Lower leg skin (tissue), 3 donors: ENCODE measurements around the gene IL11RA.

Experiments
- CTCF ChIP-seq, 3 donors: fragments of 450-650 bp; IDR thresholded peaks; one replicate each; pipeline ENCODE4 v1.5.1; 2016; ENCODE audit warnings: antibody characterized with exemption in 3 of 3, mild to moderate bottlenecking in 3 of 3, moderate library complexity in 2 of 3
- POLR2A ChIP-seq, 2 donors: fragments of 450-650 bp; IDR thresholded peaks; one replicate each; pipeline ENCODE4 v1.6.1; 2016 to 2017; ENCODE audit warnings: antibody characterized with exemption in 2 of 2, mild to moderate bottlenecking in 1 of 2, moderate library complexity in 1 of 2

- no peak for TF ChIP-seq CTCF (IDR thresholded peaks at IDR 0.05)
- TF ChIP-seq POLR2A (IDR thresholded peaks at IDR 0.05), result no peak
Observed at GRCh38 chr9:34675869-34676268, 23.9 kb downstream of the IL11RA start.
